Activated CD8-positive, alpha-beta memory T cell treated with anti-CD3 and anti-CD28 coated beads, Interleukin-2, amount 10 ng/mL, durations not matched to agents 7 days and 5 days (primary cell): Measurements from ENCODE around the gene ASTN2. TPM values are rescaled to one million over a fixed set of nuclear protein-coding genes. Genes with fewer than 3 reads are reported as not detected.

ENCODE experiments used
- ATAC-seq: fragments of 150-1000 bp; cut with Tn5 transposase; one replicate; pipeline ENCODE4 v1.10.0; 2021; ENCODE audit warnings: moderate library complexity
- CTCF ChIA-PET: fragments of 350-600 bp; sonication (Branson Sonifier 250); formaldehyde crosslinking; loops from one replicate; lab custom pipeline; 2021; ENCODE audit warnings: antibody characterized with exemption; lab: Charles Lee
- DNase-seq: peaks from one replicate; pipeline ENCODE4 v3.0.0-alpha.2; 2020
- H3K27ac Mint-ChIP-seq: one replicate; pipeline ENCODE4 v1.8.0; 2021; ENCODE audit warnings: mild to moderate bottlenecking, mixed read lengths
- H3K27me3 Mint-ChIP-seq: one replicate; pipeline ENCODE4 v1.8.0; 2021; ENCODE audit warnings: mixed read lengths
- H3K36me3 Mint-ChIP-seq: one replicate; pipeline ENCODE4 v1.8.0; 2021; ENCODE audit warnings: mild to moderate bottlenecking, mixed read lengths
- H3K4me1 Mint-ChIP-seq: one replicate; pipeline ENCODE4 v1.8.0; 2021; ENCODE audit warnings: mixed read lengths
- H3K4me3 Mint-ChIP-seq: one replicate; pipeline ENCODE4 v1.8.0; 2021; ENCODE audit warnings: mild to moderate bottlenecking, moderate library complexity, mixed read lengths
- H3K9me3 Mint-ChIP-seq: one replicate; pipeline ENCODE4 v1.8.0; 2022; ENCODE audit warnings: low read depth, mixed read lengths
- total RNA-seq, 2 experiments: library from RNA; stranded (reverse); gene quantifications; one replicate each; pipeline ENCODE4 v1.2.3, GENCODE V29; 2021

ASTN2 gene
- total RNA-seq, 2 experiments from 2014 or later: 4.0 to 5.4 TPM

- no peaks in the 10 kb centered on the region for H3K4me1 Mint-ChIP-seq
- H3K36me3 Mint-ChIP-seq: no peaks in the 10 kb centered on the region
- CTCF ChIA-PET: no interaction called here
- no peak overlapping the region for H3K27ac Mint-ChIP-seq
- H3K27me3 Mint-ChIP-seq: no peaks in the 10 kb centered on the region
- H3K4me3 Mint-ChIP-seq: no peak overlapping the region
- no peaks in the 10 kb centered on the region for H3K9me3 Mint-ChIP-seq
- no peak for ATAC-seq
- no peak for DNase-seq
These were observed 840.7 kb downstream of the ASTN2 start for GRCh38 chr9:116574027-116574679.

DNA sequence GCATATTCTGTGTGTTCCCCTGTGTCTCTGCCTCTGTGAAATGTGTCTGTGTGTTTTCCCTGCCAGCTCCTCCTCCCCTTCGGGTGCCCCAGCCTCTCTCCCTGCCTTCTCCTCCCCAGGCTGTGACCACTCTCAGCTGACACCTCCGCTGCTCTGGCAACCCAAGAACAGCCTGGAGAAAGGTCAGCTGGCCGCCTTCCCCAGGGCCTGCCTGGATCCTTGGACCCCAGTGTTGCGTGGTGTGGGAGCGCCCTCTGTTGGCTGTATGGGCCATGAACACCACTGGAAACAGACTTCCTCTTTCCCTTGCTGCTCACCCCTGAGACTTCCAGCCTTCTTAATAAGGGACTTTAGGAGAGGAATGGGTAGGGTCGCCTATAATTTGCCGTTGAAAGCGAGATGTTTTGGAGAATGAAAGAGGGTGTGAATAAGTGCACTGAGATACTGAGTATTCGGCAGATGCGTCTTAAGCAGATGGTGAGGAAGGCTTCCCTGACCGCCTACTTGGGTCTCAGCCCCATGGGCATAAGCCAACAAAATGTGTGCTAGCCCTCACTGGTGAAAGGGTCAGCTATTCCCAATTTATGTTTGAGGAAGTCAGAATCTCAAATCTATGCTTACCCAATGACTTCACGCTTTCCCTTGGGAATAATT is 842.6 kb downstream of the ASTN2 start:
- ATAC-seq (no peak), DNase-seq (peak; percentile 43)
- Mint-ChIP-seq H3K27ac (no peak overlapping the region), H3K9me3 (no peaks in the 10 kb centered on the region), H3K27me3 (no peaks in the 10 kb centered on the region), H3K4me3 (no peak overlapping the region), H3K36me3 (no peaks in the 10 kb centered on the region), H3K4me1 (no peaks in the 10 kb centered on the region)
- CTCF ChIA-PET: interaction anchor here (1.5 kb wide), 1 partner anchor 20 kb away, joined by 3 read pairs; no protein-coding TSS in a partner anchor

DNA sequence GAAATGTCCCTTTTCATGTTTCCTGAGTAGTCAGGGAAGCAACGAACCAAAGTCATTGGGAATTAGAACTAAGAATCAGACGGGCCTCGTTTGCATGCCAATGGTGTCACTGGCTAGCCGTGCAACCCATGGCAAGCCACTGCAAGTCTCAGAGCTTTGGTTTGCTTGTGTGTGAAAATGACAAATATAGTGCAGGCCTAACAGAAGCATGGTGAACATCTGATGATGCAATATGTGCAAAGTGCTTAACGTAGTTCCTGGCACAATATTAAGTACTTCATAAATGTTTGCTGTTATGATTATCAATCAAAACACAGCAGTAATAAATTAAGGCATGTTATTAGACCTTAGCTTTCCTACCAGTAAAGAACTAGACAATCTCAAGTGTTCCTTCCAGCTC is 845.7 kb downstream of the ASTN2 start:
- no peak overlapping the region for H3K4me3 Mint-ChIP-seq
- no peak overlapping the region for H3K27ac Mint-ChIP-seq
- DNase-seq: no peak
- no peak for ATAC-seq
- H3K36me3 Mint-ChIP-seq: no peaks in the 10 kb centered on the region
- H3K4me1 Mint-ChIP-seq: no peaks in the 10 kb centered on the region
- no peaks in the 10 kb centered on the region for H3K9me3 Mint-ChIP-seq
- no peaks in the 10 kb centered on the region for H3K27me3 Mint-ChIP-seq
- CTCF ChIA-PET: no interaction called here

GRCh38 chr9:116566677-116567488 is 848.0 kb downstream of the ASTN2 start:
- Mint-ChIP-seq H3K4me1 (no peaks in the 10 kb centered on the region), H3K4me3 (no peak overlapping the region), H3K36me3 (no peaks in the 10 kb centered on the region), H3K27ac (no peak overlapping the region), H3K9me3 (no peaks in the 10 kb centered on the region), H3K27me3 (no peaks in the 10 kb centered on the region)
- DNase-seq (no peak), ATAC-seq (no peak)
- CTCF ChIA-PET: no interaction called here

DNA sequence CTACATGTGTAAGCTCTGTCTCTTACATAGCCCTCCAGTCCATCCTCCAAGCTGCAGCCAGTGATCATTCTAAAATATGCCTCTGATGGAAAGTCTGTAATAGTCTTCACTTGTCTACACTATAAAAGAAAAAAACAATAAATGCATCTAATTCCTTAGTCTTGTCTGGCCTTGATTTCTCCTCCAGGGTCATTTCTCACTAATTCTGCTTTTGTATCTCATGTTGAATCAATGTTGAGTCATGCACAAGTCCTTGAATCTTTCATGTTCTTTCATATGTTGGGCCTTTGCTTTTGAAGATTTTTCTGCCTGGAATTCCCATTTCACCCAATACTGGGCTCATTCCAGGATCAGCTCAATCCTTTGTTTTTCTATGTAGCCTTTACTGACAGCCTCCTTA is 848.9 kb downstream of the ASTN2 start:
- Mint-ChIP-seq H3K4me1 (no peaks in the 10 kb centered on the region), H3K36me3 (no peaks in the 10 kb centered on the region), H3K27ac (no peak overlapping the region), H3K9me3 (no peaks in the 10 kb centered on the region), H3K4me3 (no peak overlapping the region), H3K27me3 (no peaks in the 10 kb centered on the region)
- ATAC-seq (no peak), DNase-seq (no peak)
- CTCF ChIA-PET: no interaction called here

DNA sequence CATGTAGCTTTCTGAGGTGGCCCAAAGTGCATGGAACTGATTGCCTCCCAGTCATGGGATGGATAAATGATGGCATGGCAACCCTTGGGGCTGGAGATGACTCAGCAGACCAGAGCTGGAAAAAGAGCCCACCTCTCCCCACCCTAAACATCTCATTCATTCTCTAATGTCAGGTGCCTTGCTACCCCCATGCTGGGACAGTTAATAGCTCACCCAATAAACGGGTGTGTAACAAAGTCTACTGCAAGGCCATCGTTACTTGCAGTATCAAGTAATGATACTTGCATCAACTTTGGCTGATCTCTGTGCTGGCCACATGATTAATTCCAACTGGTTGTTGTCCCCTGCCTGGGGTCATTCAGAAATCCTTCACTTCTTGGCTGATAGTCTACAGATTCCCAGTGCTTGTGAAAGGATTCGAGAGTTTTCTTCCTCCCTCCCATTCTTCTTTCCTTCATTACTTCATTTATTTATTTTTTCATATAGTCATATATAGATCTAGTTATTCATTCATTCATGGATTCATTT is 850.5 kb downstream of the ASTN2 start:
- no peak for DNase-seq
- Mint-ChIP-seq H3K27ac (no peak overlapping the region), H3K9me3 (no peaks in the 10 kb centered on the region), H3K4me3 (no peak overlapping the region), H3K4me1 (no peaks in the 10 kb centered on the region), H3K27me3 (no peaks in the 10 kb centered on the region), H3K36me3 (no peaks in the 10 kb centered on the region)
- ATAC-seq: no peak
- CTCF ChIA-PET: no interaction called here

DNA sequence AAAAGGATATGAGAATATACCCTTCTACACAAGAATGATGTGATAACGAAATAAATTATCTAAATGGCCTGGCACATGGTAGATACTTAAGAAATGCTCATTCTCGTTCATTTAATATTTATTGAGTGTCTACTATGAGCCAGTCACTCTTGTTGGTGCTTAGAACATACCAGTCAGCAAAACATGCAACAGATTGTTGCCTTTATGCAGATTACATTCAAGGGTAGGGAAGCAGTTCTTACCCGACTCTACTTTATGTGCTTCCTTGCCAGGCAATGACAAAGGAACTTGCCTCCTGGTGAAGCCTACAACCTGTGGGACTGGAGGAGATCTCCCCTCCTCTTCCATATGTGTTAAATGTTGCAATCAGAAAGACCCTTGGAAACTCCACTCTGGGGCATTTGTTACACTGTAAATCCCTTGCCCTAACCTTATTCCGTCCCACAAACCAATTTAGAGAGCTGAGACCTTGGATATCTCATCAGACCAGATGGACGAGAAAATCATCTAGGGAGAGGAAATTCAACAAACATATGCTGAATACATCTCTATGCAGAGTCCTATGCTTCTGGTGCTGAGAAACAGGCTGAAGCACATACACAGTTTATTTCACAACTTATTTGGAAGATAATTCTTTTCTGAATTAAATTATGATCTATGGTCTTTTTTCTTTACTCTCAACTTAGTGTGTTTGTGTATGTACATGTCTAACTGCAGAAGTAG is 855.9 kb downstream of the ASTN2 start:
- DNase-seq (no peak), ATAC-seq (no peak)
- Mint-ChIP-seq H3K27ac (no peak overlapping the region), H3K27me3 (no peaks in the 10 kb centered on the region), H3K9me3 (no peaks in the 10 kb centered on the region), H3K4me3 (no peak overlapping the region), H3K4me1 (no peaks in the 10 kb centered on the region), H3K36me3 (no peaks in the 10 kb centered on the region)
- CTCF ChIA-PET: no interaction called here

- Mint-ChIP-seq H3K27ac (no peak overlapping the region), H3K4me1 (no peaks in the 10 kb centered on the region), H3K9me3 (no peaks in the 10 kb centered on the region), H3K4me3 (no peak overlapping the region), H3K27me3 (no peaks in the 10 kb centered on the region), H3K36me3 (no peaks in the 10 kb centered on the region)
- CTCF ChIA-PET: no interaction called here
- ATAC-seq (no peak), DNase-seq (no peak)
These were observed 856.8 kb downstream of the ASTN2 start for GRCh38 chr9:116558035-116558434.

GRCh38 chr9:116555556-116556155 is 859.2 kb downstream of the ASTN2 start:
- Mint-ChIP-seq H3K27me3 (no peaks in the 10 kb centered on the region), H3K27ac (no peak overlapping the region)
- CTCF ChIA-PET: no interaction called here

DNA sequence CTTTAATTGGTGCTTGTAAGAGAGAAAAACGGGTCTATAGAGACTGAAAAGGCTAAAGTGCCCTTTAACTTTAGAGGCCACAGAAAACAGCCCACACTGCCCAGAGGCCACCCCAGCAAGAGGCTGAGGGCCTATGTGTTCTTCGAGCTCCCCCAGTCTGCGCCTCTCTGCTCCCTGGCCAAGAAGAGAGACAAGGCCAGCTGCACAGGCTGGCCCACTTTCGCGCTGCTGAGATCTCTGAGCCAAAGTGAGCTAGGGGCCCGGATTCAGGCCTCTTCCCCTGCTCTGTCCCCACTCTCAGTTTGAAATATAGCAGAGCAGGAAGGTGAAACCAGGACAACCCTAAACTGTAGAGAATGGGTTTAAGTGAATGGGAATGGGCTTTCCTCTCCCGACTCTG is 859.7 kb downstream of the ASTN2 start:
- Mint-ChIP-seq H3K27ac (no peak overlapping the region), H3K9me3 (no peaks in the 10 kb centered on the region), H3K4me3 (no peak overlapping the region), H3K4me1 (no peaks in the 10 kb centered on the region), H3K36me3 (no peaks in the 10 kb centered on the region), H3K27me3 (no peaks in the 10 kb centered on the region)
- CTCF ChIA-PET: no interaction called here
- DNase-seq (no peak), ATAC-seq (no peak)

More at GRCh38 chr9:116555556-116556155, 859.2 kb downstream of the ASTN2 start:
- H3K9me3 Mint-ChIP-seq: no peaks in the 10 kb centered on the region
- no peaks in the 10 kb centered on the region for H3K36me3 Mint-ChIP-seq
- ATAC-seq: no peak
- H3K4me3 Mint-ChIP-seq: no peak overlapping the region
- no peaks in the 10 kb centered on the region for H3K4me1 Mint-ChIP-seq
- DNase-seq: no peak

GRCh38 chr9:116550696-116551436 is 864.0 kb downstream of the ASTN2 start:
- H3K4me1 Mint-ChIP-seq: peaks cover 2% of the 10 kb centered on the region
- no peak for ATAC-seq
- H3K27ac Mint-ChIP-seq: no peak overlapping the region
- CTCF ChIA-PET: no interaction called here
- H3K4me3 Mint-ChIP-seq: no peak overlapping the region
- no peaks in the 10 kb centered on the region for H3K9me3 Mint-ChIP-seq
- DNase-seq: no peak
- no peaks in the 10 kb centered on the region for H3K27me3 Mint-ChIP-seq
- no peaks in the 10 kb centered on the region for H3K36me3 Mint-ChIP-seq

DNA sequence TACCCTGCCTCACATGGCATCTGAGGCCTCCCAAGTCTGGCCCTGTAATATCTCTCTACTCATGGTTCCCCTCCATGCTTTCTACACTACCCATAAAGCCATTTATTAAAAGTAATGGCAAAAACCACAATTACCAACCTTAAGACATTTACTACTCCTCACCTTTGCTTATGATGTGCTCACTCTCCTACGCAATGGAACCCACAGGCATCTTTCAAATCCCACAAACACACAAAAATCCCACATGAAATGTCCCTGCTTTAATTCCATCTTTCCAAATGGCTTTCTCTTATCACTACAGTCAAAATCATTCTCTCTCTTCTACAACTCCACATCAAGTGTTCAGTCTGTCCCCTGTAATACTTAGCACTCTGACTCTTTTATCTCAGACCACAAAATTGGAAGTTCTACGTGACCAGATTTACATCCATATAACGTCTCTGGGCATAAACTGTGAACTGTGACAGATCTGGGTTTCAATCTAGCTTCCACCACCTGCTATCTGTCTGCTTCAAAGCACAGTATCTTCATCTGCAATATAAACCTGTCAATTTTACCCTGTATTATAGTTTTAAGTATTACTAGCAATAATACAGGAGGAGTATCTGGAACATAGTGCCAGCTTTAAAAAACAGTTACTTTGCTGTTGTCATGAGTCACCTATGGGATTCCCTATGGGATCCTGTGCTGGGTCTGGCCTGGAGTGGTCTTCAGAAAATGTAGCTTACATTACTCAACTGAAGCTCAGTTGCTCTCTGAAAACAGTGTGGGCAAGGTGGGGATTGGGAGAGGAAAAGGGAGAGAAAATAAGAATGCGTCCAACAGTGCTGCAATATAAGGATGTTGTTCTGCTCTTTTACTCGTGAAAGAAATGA is 864.8 kb downstream of the ASTN2 start:
- Mint-ChIP-seq H3K4me1 (peaks cover 2% of the 10 kb centered on the region), H3K4me3 (no peak overlapping the region), H3K36me3 (no peaks in the 10 kb centered on the region), H3K27me3 (no peaks in the 10 kb centered on the region), H3K9me3 (no peaks in the 10 kb centered on the region), H3K27ac (no peak overlapping the region)
- CTCF ChIA-PET: no interaction called here
- DNase-seq (no peak), ATAC-seq (no peak)
